ENCODE results near the gene RGS14. TPM values are rescaled to one million over a fixed set of nuclear protein-coding genes. Genes with fewer than 3 reads are reported as not detected.

The RGS14 gene
- total and polyA plus RNA-seq, 2 donors (not counting 3 experiments of a cell fraction or from before 2014, with no cell fraction given) = 4.3 to 7.3 TPM

GRCh38 chr5:177350776-177351391, 6.8 kb upstream of the RGS14 start:
- dilution Hi-C loops (cut with MboI; ENCODE audit: extremely low pct_ligation_motif_present, low sequenced_read_pairs) (no loop called here), intact Hi-C loops (cut with micrococcal nuclease) (loop anchor here (1.0 to 2.0 kb wide), 3 partner anchors 24 to 39 kb away; no protein-coding TSS in a partner anchor)
- Histone ChIP-seq H4K20me1 (replicated peaks; ENCODE audit: control insufficient read depth, extremely low read depth, insufficient read depth, low read length) (no peaks in the 10 kb centered on the region), H3K27ac (ENCODE audit: insufficient read depth, low read depth, low read length) (peak overlapping the region; percentile 77), H3K4me1 (ENCODE audit: control insufficient read depth, extremely low read depth, insufficient read depth, low read length) (peaks cover 21% of the 10 kb centered on the region), H3K9ac (replicated peaks; ENCODE audit: extremely low read depth, insufficient read depth, low read length) (peak overlapping the region; percentile 89), H3K9me3 (replicated peaks; ENCODE audit: control insufficient read depth, insufficient read depth, low read length) (no peaks in the 10 kb centered on the region), H3K4me2 (ENCODE audit: insufficient read depth, low read length) (peak overlapping the region; percentile 85), H3K27me3 (ENCODE audit: control insufficient read depth in 2 of 2, insufficient read depth in 2 of 2, low read length in 2 of 2) (no peaks in the 10 kb centered on the region), H3K4me3 (replicated peaks in 1 of 3; ENCODE audit: insufficient read depth in 1 of 3, low read depth in 1 of 3, low read length in 3 of 3) (peak overlapping the region; percentile 29 to 95 (median 61)), H2AFZ (ENCODE audit: low read depth, low read length) (peak overlapping the region; percentile 4), H3K9me1 (replicated peaks; ENCODE audit: control insufficient read depth, extremely low read depth, insufficient read depth, low read length) (no peaks in the 10 kb centered on the region), H3K79me2 (ENCODE audit: control insufficient read depth, insufficient read depth, low read length) (peaks cover 46% of the 10 kb centered on the region), H3K36me3 (ENCODE audit: control insufficient read depth in 2 of 2, extremely low read depth in 1 of 2, insufficient read depth in 2 of 2, low read length in 2 of 2) (peaks cover 2 to 4% of the 10 kb centered on the region in 2 experiments)
- DNase-seq (ENCODE audit: low read depth, low spot score) = no peak
- FAIRE-seq = no peak
- TF ChIP-seq GATA2 (IDR thresholded peaks at IDR 0.05; ENCODE audit: insufficient read depth, insufficient read length, low read depth, low read length) (no peak), FOS (IDR thresholded peaks at IDR 0.05; ENCODE audit: borderline replicate concordance, insufficient read depth, low read length) (no peak), POLR2AphosphoS5 (IDR thresholded peaks at IDR 0.05; ENCODE audit: insufficient read depth, low read depth, low read length) (no peak), EZH2 (IDR thresholded peaks at IDR 0.05; ENCODE audit: borderline replicate concordance, low read depth, low read length, severe bottlenecking) (no peak), JUN (IDR thresholded peaks at IDR 0.05; ENCODE audit: borderline replicate concordance, insufficient read depth, insufficient read length, low read depth) (no peak), POLR2A (IDR thresholded peaks at IDR 0.05; ENCODE audit: low read depth, low read length) (no peak), MYC (IDR thresholded peaks at IDR 0.05; ENCODE audit: low read depth, low read length) (no peak)
- TF ChIP-seq, protein P1, sequence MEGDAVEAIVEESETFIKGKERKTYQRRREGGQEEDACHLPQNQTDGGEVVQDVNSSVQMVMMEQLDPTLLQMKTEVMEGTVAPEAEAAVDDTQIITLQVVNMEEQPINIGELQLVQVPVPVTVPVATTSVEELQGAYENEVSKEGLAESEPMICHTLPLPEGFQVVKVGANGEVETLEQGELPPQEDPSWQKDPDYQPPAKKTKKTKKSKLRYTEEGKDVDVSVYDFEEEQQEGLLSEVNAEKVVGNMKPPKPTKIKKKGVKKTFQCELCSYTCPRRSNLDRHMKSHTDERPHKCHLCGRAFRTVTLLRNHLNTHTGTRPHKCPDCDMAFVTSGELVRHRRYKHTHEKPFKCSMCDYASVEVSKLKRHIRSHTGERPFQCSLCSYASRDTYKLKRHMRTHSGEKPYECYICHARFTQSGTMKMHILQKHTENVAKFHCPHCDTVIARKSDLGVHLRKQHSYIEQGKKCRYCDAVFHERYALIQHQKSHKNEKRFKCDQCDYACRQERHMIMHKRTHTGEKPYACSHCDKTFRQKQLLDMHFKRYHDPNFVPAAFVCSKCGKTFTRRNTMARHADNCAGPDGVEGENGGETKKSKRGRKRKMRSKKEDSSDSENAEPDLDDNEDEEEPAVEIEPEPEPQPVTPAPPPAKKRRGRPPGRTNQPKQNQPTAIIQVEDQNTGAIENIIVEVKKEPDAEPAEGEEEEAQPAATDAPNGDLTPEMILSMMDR (IDR thresholded peaks at IDR 0.05; ENCODE audit: extremely low read depth in 1 of 2, insufficient read depth in 1 of 2, low read depth in 1 of 2, low read length in 2 of 2) = no peak
- TF ChIP-seq, protein P2, sequence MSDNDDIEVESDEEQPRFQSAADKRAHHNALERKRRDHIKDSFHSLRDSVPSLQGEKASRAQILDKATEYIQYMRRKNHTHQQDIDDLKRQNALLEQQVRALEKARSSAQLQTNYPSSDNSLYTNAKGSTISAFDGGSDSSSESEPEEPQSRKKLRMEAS (IDR thresholded peaks at IDR 0.05; ENCODE audit: insufficient read depth, insufficient read length) = no peak
- ChIA-PET POLR2A (interaction anchor here (1.6 to 2.1 kb wide), 2 partner anchors 11 to 41 kb away, joined by 4 to 6 read pairs; no protein-coding TSS in a partner anchor), CTCF (interaction anchor here (0.9 to 3.3 kb wide), 10 partner anchors 11 to 239 kb away, joined by 3 to 16 read pairs (median 6); no protein-coding TSS in a partner anchor)
- BruUV-seq (replicated peaks) = TSS peak; percentile 50
